Fibroblast of pulmonary artery (primary cell): Measurements from ENCODE around the gene AFG1L.

Source experiments
- DNase-seq: peaks from one replicate; pipeline ENCODE4 v3.0.0-alpha.2; 2010; ENCODE audit warnings: low read depth
- H3K4me3 ChIP-seq: replicated peaks from 2 replicates; pipeline ENCODE4 v1.5.1; 2011; ENCODE audit warnings: low read depth, mild to moderate bottlenecking, control low read depth, low read length, moderate library complexity
- CTCF ChIP-seq: IDR thresholded peaks from 2 replicates; pipeline ENCODE4 v1.5.1; 2011; ENCODE audit warnings: mild to moderate bottlenecking, control low read depth, low read length, inconsistent platforms; ENCODE audit errors: missing control alignments

Gene AFG1L

GRCh38 chr6:108353853-108354252, 59.0 kb downstream of the AFG1L start:
- peak; percentile 16 for DNase-seq
- H3K4me3 ChIP-seq: no peak overlapping the region
- TF ChIP-seq CTCF: no peak

- TF ChIP-seq CTCF: no peak
- no peak for DNase-seq
- H3K4me3 ChIP-seq: no peak overlapping the region
Measured at GRCh38 chr6:108355120-108355519, 60.3 kb downstream of the AFG1L start.

DNA sequence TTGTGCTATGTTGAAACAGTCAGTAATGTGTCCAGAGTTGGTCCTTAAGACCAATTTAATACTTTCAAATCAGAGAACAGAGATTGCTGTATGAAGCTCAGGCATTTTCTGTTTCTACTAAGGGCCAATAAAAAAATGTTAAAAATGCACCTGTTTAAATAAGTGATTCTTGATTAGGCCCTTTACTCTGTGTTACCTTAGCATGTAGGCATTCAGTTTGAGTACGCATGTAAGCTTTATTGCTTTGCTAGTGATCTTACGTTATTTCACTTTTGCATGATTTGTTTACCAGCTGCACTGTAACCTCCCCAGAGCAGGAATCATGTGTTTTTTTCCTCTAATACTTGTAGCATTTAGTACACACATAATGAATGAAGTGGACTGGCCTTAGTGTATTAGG, 61.0 kb downstream of the AFG1L start:
- no peak for TF ChIP-seq CTCF
- no peak for DNase-seq
- no peak overlapping the region for H3K4me3 ChIP-seq

- H3K4me3 ChIP-seq: no peak overlapping the region
- TF ChIP-seq CTCF: peak; percentile 13
- no peak for DNase-seq
Measured at GRCh38 chr6:108359901-108360882, 65.3 kb downstream of the AFG1L start.

GRCh38 chr6:108360919-108361311, 66.1 kb downstream of the AFG1L start:
- no peak for DNase-seq

GRCh38 chr6:108361312-108361932, 66.6 kb downstream of the AFG1L start:
- TF ChIP-seq CTCF: no peak
- DNase-seq: no peak
- no peak overlapping the region for H3K4me3 ChIP-seq

More at GRCh38 chr6:108360919-108361311, 66.1 kb downstream of the AFG1L start:
- H3K4me3 ChIP-seq: no peak overlapping the region
- TF ChIP-seq CTCF: no peak
